Daoy (cell line): Measurements from ENCODE around the gene HBG1. TPM values are rescaled to one million over a fixed set of nuclear protein-coding genes. Genes with fewer than 3 reads are reported as not detected.

Experiments
- DNase-seq: peaks from one replicate; pipeline ENCODE4 v3.0.0-alpha.2; 2015; ENCODE audit warnings: low read depth
- total RNA-seq: library from RNA; depleted of rRNA; stranded (reverse); fragments of >200 nt; shearing (Covaris generic); gene quantifications from 2 replicates; pipeline ENCODE4 v1.2.3, GENCODE V29; 2014; rRNA removed

Gene HBG1
- total RNA-seq, 1 experiment from 2014 or later = not detected

DNA sequence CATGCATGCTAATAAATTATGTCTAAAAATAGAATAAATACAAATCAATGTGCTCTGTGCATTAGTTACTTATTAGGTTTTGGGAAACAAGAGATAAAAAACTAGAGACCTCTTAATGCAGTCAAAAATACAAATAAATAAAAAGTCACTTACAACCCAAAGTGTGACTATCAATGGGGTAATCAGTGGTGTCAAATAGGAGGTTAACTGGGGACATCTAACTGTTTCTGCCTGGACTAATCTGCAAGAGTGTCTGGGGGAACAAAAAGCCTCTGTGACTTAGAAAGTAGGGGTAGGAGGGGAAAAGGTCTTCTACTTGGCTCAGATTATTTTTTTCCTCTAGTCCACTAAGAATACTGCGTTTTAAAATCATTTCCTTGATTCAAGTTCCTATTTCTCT, 22.0 kb downstream of the HBG1 start:
- no peak for DNase-seq

DNA sequence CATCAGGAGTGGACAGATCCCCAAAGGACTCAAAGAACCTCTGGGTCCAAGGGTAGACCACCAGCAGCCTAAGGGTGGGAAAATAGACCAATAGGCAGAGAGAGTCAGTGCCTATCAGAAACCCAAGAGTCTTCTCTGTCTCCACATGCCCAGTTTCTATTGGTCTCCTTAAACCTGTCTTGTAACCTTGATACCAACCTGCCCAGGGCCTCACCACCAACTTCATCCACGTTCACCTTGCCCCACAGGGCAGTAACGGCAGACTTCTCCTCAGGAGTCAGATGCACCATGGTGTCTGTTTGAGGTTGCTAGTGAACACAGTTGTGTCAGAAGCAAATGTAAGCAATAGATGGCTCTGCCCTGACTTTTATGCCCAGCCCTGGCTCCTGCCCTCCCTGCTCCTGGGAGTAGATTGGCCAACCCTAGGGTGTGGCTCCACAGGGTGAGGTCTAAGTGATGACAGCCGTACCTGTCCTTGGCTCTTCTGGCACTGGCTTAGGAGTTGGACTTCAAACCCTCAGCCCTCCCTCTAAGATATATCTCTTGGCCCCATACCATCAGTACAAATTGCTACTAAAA, 22.8 kb downstream of the HBG1 start, which contains the start of gene HBB:
TSS of gene HBB (minus strand) at position 340 of the 579 bp plus-strand sequence. CDS start at position 290, 50 bp downstream.
- no peak for DNase-seq

DNA sequence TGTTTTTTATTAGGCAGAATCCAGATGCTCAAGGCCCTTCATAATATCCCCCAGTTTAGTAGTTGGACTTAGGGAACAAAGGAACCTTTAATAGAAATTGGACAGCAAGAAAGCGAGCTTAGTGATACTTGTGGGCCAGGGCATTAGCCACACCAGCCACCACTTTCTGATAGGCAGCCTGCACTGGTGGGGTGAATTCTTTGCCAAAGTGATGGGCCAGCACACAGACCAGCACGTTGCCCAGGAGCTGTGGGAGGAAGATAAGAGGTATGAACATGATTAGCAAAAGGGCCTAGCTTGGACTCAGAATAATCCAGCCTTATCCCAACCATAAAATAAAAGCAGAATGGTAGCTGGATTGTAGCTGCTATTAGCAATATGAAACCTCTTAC, 24.2 kb downstream of the HBG1 start:
- no peak for DNase-seq

DNA sequence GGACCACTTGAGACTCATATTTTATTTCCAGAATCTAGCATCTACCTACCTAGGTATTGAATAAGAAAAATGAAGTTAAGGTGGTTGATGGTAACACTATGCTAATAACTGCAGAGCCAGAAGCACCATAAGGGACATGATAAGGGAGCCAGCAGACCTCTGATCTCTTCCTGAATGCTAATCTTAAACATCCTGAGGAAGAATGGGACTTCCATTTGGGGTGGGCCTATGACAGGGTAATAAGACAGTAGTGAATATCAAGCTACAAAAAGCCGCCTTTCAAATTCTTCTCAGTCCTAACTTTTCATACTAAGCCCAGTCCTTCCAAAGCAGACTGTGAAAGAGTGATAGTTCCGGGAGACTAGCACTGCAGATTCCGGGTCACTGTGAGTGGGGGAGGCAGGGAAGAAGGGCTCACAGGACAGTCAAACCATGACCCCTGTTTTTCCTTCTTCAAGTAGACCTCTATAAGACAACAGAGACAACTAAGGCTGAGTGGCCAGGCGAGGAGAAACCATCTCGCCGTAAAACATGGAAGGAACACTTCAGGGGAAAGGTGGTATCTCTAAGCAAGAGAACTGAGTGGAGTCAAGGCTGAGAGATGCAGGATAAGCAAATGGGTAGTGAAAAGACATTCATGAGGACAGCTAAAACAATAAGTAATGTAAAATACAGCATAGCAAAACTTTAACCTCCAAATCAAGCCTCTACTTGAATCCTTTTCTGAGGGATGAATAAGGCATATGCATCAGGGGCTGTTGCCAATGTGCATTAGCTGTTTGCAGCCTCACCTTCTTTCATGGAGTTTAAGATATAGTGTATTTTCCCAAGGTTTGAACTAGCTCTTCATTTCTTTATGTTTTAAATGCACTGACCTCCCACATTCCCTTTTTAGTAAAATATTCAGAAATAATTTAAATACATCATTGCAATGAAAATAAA, 24.8 kb downstream of the HBG1 start:
- DNase-seq = no peak

DNA sequence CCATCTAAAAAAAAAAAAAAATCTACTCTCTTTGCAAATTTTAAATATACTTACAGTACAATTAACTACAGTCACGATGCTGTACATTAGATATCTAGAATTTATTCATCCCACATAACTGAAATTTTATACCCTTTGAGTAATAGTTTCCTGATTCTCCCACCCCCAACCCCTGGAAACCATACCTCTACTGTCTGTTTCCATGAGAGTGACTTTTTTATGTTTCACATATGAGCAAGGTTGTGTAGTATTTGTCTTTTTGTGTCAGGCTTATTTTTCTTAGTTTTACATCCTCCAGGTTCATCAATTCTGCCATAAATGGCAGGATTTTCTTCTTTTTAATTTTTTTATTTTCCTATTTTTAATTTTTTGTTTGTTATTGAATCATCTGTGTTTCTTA, 26.0 kb downstream of the HBG1 start:
- no peak for DNase-seq

DNA sequence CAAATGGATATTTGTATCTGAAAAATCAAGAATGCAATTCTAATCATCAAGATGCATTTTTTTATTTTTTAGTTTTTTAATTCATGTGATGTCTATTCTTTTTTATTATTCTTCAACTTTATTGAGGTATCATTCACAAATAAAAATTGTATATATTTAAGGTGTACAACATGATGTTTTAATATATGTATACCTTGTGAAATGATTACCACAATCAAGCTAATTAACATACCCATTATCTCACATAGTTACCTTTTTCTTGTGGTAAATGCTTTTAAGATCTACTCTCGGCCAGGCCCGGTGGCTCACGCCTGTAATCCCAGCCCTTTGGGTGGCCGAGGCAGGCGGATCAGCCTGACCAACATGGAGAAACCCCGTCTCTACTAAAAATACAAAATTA, 26.5 kb downstream of the HBG1 start:
- no peak for DNase-seq

DNA sequence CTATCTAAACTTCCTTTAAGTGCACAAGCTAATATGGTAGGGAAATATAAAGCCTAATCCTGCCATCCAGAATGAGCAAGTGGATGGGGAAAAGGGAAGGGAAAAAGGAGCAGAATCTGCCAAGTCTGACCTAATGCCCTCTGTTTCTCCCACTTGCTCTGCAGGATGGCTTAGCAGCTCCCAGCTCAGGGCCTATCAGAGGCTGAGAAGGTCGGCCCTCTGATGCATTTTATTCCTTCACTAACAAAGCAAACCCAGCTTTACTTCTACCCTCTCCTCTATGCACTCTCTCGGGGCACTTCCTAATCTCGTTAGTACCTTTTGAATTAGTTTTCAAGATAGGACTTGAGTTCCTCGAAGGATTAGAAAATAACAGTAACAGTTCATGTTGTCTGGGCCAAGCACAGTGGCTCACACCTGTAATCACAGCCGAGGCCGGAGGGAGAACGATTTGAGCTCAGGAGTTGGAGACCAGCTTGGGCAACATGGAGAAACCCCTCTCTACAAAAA, 39.2 kb downstream of the HBG1 start:
- DNase-seq = no peak

DNA sequence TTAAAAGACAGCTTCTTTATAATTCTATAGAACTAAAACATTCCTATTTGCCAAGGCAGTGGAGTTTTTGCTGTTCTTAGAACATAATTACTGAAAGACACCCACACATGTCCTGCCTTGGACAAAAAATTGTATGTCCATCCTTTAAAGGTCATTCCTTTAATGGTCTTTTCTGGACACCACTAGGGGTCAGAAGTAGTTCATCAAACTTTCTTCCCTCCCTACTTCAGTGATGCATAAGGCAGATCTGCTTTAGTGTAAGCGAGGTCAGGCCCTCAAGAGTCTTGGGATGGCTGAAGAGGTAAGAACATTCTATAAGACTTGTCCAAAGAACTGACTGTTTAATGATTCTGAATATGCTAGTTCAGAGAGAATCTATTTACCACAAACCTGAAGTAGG, 44.9 kb downstream of the HBG1 start:
- DNase-seq = peak; percentile 26

DNA sequence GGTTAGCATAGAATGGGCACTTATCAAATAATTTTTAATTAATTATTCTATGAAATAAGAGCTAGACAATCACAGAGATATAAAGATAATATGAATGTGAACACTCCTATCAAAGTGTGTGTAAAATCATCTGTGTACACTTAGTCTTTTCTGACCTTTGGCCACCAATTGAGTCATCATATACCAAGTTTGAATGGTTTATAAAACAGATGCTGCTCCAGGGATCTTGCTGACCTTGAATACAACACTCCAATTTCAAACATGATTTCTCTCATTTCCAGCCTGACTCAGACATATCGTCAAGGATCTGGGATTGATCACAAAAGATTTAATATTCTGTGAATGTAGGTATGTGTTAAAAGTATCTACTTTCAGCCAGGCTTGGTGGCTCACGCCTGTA, 46.3 kb downstream of the HBG1 start:
- no peak for DNase-seq

DNA sequence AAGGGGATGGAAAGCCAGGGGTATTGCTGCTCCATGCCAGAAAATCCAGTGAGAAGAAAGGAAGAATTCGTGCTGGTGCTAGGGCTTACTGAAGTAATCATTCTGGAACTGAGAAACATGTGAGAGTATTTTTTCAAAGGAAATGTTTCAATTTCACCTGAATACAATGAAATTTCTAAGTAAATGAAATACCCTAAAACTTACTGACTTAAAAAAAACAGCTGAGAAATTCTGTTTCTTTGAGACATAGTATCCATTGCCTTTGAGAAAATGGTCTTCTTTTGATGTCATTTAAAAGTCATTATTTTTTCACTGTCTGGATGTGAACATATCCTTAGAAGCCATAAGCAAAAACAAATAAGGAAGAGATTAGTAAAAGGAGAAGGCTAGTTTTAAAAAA, 49.1 kb downstream of the HBG1 start, which contains the start of gene OR51V1:
TSS of gene OR51V1 (minus strand) at position 101 of the 400 bp plus-strand sequence. CDS start at position 101, 0 bp downstream.
- DNase-seq = no peak

DNA sequence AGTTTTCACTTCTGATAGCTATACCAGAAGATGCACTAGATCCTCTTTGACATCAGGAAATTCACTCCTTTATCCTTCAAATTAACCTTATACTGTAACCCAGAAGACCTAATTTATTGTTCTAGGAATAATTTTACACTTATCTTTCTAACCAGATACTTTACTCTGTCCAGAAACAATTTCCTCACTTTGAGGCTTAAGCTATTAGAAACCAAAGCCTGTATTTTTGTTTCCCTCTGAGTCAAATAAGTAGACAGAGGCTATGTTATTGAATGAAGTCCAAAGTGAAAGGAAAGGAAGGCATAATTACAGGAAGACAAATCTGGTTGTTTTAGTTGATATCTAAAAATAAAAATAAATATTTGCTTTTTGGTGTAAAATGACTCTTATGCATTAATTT, 51.4 kb downstream of the HBG1 start:
- no peak for DNase-seq

Other genes starting within 250 kb of the HBG1 start
- gene OR52J3, start 203.3 kb downstream of the HBG1 start, total RNA-seq = not detected in 2 replicates
- not detected in 2 replicates for gene OR52E2, start 190.2 kb downstream of the HBG1 start, total RNA-seq
- not detected in 2 replicates for gene OR52E1, start 180.3 kb downstream of the HBG1 start, total RNA-seq
- not detected in 2 replicates for gene OR52A5, start 111.5 kb downstream of the HBG1 start, total RNA-seq
- gene OR52A1, start 95.1 kb downstream of the HBG1 start, total RNA-seq = under 0.01 TPM in 1 of 2 replicates, not detected in the other
- gene OR51V1, start 49.2 kb downstream of the HBG1 start, total RNA-seq = not detected in 2 replicates
- gene HBB, start 22.8 kb downstream of the HBG1 start, total RNA-seq = not detected in 2 replicates
- gene HBD, start 15.4 kb downstream of the HBG1 start, total RNA-seq = not detected in 2 replicates
- not detected in 2 replicates for gene HBG2, start 4.9 kb upstream of the HBG1 start, total RNA-seq
- gene HBE1, start 20.1 kb upstream of the HBG1 start, total RNA-seq = 0.42 and 1.4 TPM in 2 replicates
- not detected in 2 replicates for gene OR51B4, start 52.1 kb upstream of the HBG1 start, total RNA-seq
- not detected in 2 replicates for gene OR51B2, start 74.4 kb upstream of the HBG1 start, total RNA-seq
- 0.11 TPM in 1 of 2 replicates, not detected in the other for gene OR51B5, start 93.7 kb upstream of the HBG1 start, total RNA-seq
- gene OR51B6, start 101.7 kb upstream of the HBG1 start, total RNA-seq = not detected in 2 replicates
- not detected in 2 replicates for gene OR51M1, start 134.0 kb upstream of the HBG1 start, total RNA-seq
- not detected in 2 replicates for gene OR51Q1, start 172.3 kb upstream of the HBG1 start, total RNA-seq
- not detected in 2 replicates for gene OR51I1, start 191.7 kb upstream of the HBG1 start, total RNA-seq
- not detected in 2 replicates for gene OR51I2, start 199.5 kb upstream of the HBG1 start, total RNA-seq
- not detected in 2 replicates for gene OR52D1, start 238.8 kb upstream of the HBG1 start, total RNA-seq